WI38 (cell line): Measurements from ENCODE around the gene PTPRG.
"Not testable (repeated sequence)": the region's sequence is repeated elsewhere in the genome, so short reads cannot be mapped to it uniquely, and the experiment has no call there.

ENCODE experiments used
- H3K4me3 ChIP-seq: 2 replicates; pipeline ENCODE4 v1.5.1; 2011; ENCODE audit warnings: low read depth, mild to moderate bottlenecking, control low read depth, low read length
- TF ChIP-seq, protein P1 (sequence below): IDR thresholded peaks from 2 replicates; pipeline ENCODE4 v1.5.1; 2012; ENCODE audit warnings: low read depth, mild to moderate bottlenecking, control low read depth, low read length

Gene PTPRG

DNA sequence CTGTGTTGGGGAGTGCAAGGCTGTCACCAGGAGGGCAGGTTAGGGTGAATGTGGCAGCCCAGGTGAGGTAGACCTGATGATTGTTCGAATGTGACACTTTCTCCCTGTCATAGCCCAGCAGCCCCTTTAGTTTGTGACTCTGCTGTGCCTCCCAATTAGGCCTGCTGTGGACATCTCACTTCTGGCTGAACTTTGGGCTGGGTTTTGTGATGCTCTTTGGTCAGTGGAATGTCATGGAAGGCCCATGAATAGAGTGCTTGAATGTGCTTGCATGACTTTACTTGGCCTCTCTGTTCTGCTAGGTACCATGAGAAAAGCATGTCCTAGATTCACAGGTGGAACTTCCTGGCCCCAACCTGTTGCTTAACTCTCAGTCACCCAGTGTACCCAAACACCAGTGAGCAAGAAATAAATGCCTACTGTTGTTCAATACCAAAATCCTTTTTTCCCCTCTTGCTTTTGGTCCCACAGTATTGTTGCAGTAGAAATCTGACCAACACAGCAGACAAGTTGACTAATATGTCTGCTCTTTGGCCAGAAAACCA is 249.7 kb downstream of the PTPRG start:
- TF ChIP-seq, protein P1, sequence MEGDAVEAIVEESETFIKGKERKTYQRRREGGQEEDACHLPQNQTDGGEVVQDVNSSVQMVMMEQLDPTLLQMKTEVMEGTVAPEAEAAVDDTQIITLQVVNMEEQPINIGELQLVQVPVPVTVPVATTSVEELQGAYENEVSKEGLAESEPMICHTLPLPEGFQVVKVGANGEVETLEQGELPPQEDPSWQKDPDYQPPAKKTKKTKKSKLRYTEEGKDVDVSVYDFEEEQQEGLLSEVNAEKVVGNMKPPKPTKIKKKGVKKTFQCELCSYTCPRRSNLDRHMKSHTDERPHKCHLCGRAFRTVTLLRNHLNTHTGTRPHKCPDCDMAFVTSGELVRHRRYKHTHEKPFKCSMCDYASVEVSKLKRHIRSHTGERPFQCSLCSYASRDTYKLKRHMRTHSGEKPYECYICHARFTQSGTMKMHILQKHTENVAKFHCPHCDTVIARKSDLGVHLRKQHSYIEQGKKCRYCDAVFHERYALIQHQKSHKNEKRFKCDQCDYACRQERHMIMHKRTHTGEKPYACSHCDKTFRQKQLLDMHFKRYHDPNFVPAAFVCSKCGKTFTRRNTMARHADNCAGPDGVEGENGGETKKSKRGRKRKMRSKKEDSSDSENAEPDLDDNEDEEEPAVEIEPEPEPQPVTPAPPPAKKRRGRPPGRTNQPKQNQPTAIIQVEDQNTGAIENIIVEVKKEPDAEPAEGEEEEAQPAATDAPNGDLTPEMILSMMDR, result no peak
- no peak overlapping the region for H3K4me3 ChIP-seq

GRCh38 chr3:61811652-61812051 is 250.3 kb downstream of the PTPRG start:
- TF ChIP-seq, protein P1, result no peak
- H3K4me3 ChIP-seq, result no peak overlapping the region

DNA sequence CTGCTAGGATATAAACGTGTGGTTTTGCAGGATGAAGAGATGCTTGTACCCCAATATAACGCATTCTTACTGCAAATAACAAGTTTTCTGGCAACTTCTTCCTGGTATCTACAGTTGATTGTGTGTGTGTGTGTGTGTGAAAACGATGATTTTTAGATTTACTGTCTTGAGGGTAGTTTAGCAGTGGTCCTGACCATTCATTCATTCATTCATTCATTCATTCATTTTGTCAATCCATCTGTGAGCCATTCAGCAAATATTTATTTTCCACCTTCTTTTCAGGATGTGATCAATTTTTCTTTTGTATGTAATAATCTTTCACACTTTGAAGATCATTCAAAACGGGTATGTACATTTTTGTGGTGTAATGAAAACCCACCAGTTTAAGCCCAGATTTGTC is 250.7 kb downstream of the PTPRG start:
- TF ChIP-seq, protein P1, result no peak

DNA sequence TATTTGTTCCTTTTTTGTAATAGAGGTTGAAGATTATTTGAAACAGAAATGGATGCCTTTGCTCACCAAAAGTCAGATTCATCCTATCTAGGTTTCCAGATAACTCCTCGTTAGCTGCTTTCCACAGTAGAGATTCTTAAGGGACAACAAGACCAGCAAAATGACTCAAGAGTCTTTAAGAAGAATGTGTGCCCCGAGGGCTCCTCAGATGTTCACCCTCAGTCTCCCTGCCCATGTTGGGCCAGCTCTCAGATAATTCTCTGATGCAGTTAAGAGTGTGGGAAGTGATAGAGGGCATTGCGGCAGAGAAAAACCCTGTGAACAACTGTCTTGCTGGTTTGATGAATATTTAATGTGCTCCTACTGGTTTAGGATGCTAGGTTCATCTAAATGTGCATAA is 251.1 kb downstream of the PTPRG start:
- TF ChIP-seq, protein P1, result no peak
- H3K4me3 ChIP-seq, result no peak overlapping the region

More for the DNA sequence above, 250.7 kb downstream of the PTPRG start:
- no peak overlapping the region for H3K4me3 ChIP-seq

- H3K4me3 ChIP-seq, result no peak overlapping the region
- TF ChIP-seq, protein P1, result no peak
Observed at GRCh38 chr3:61813636-61814035, 252.3 kb downstream of the PTPRG start.

DNA sequence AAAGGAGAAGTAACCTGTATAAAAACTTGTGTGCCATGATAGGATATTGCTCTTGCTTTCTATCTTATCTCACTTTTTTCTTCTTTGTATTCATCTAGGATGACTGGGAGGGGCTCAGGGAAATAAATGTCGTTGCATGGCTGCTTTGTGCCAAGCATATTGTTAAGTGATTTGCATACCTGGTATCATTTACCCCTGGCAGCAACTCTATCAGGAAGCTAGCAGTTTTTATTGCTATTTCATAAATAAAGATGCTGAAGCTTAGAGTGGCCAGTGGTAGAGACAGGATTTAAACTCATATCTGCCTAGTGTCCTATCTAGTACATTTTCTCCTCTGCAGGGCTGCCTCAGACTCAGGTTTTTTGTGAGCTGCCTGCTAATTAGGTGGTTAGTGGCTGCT is 253.3 kb downstream of the PTPRG start:
- H3K4me3 ChIP-seq, result no peak overlapping the region
- TF ChIP-seq, protein P1, result no peak

DNA sequence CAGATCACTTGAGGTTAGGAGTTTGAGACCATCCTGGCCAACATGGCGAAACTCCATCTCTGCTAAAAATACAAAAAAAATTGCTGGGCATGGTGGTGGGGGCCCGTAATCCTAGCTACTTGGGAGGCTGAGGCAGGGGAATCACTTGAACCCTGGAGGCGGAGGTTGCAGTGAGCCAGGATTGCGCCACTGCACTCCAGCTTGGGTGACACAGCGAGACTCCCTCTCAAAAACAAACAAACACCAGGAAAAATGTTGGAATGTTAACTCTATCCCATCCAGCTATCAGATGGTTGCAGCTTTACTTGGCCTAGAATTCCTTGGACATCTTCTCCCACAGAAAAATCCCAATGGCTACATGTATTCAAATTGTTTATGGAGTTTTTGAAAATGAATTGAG is 254.9 kb downstream of the PTPRG start:
- H3K4me3 ChIP-seq, result not testable (repeated sequence)

- TF ChIP-seq, protein P1, result no peak
- no peak overlapping the region for H3K4me3 ChIP-seq
Observed at GRCh38 chr3:61819861-61820260, 258.5 kb downstream of the PTPRG start.
